OCI-LY1 (cell line): ENCODE data around the gene KIAA0232.

Experiments
- CTCF ChIP-seq: fragments of 200-600 bp; sonication (generic), shearing (Covaris generic); IDR thresholded peaks from 2 replicates; pipeline ENCODE4 v1.5.1; 2017; ENCODE audit warnings: mild to moderate bottlenecking, antibody characterized with exemption, low read length, moderate library complexity, mixed read lengths
- EZH2 ChIP-seq: fragments of 200-600 bp; sonication (generic), shearing (Covaris generic); IDR thresholded peaks from 2 replicates; pipeline ENCODE4 v1.8.0; 2017; ENCODE audit warnings: borderline replicate concordance, mixed run types, mild to moderate bottlenecking, antibody characterized with exemption, low read length, moderate library complexity, mixed read lengths

DNA sequence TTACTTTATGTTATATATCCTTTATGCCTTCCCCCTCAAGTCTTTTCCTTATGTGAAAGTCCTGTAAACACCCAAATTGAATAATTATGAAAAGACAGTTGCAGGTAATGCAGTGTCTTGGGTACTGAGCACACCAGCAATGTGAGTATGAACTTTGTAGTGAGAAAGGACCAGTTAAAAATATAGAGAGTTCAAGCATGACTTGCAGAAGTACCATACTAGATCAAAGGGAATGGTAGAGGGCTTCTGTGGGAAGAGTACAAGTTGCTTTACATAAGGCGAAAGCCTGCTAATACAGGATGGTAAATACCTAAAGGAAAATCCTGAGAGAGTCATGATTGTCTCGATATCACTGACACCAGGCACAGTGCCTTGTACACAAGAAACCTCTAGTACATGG, 25.7 kb downstream of the KIAA0232 start:
- TF ChIP-seq CTCF (no peak), EZH2 (no peak)
